Sigmoid colon (tissue), 7 donors: Measurements from ENCODE around the gene FAM114A1. TPM values are rescaled to one million over a fixed set of nuclear protein-coding genes. Genes with fewer than 3 reads are reported as not detected.

Source experiments
- DNase-seq: peaks from one replicate; pipeline ENCODE4 v3.0.0-alpha.2; 2019
- H3K27ac ChIP-seq, 4 donors: fragments of 200-600 bp; sonication (generic); one replicate each; pipeline ENCODE4 v1.5.1; 2016 to 2019; ENCODE audit warnings: mild to moderate bottlenecking in 1 of 4
- H3K27me3 ChIP-seq, 3 donors: fragments of 200-600 bp; sonication (generic); one replicate each; pipeline ENCODE4 v1.5.1; 2019; ENCODE audit warnings: mild to moderate bottlenecking in 1 of 3
- H3K36me3 ChIP-seq, 4 donors: fragments of 200-600 bp; sonication (generic); one replicate each; pipeline ENCODE4 v1.5.1; 2016 to 2019
- H3K4me1 ChIP-seq, 4 donors: fragments of 200-600 bp; sonication (generic); one replicate each; pipeline ENCODE4 v1.5.1; 2017 to 2019
- H3K4me3 ChIP-seq, 4 donors: fragments of 200-600 bp; sonication (generic); one replicate each; pipeline ENCODE4 v1.5.1; 2017 to 2019; ENCODE audit warnings: mild to moderate bottlenecking in 2 of 4, moderate library complexity in 1 of 4
- H3K9me3 ChIP-seq, 4 donors: fragments of 200-600 bp in 3 of 4; sonication (generic) in 3 of 4; one replicate each; pipeline versions ENCODE4 v1.5.1 to v1.6.1; 2013 to 2019
- CTCF ChIP-seq, 4 experiments: fragments of 450-650 bp in 3 of 4; fragments of 200-600 bp in 1 of 4; IDR thresholded peaks; one replicate each; pipeline ENCODE4 v1.5.1; 2016 to 2019; ENCODE audit warnings: antibody characterized with exemption in 4 of 4, mild to moderate bottlenecking in 3 of 4, moderate library complexity in 2 of 4
- EP300 ChIP-seq, 4 donors: sonication (generic); formaldehyde crosslinking; IDR thresholded peaks; one replicate each; pipeline ENCODE4 v1.6.1; 2017; ENCODE audit warnings: antibody characterized with exemption in 4 of 4
- POLR2A ChIP-seq, 2 donors: fragments of 450-650 bp; IDR thresholded peaks; one replicate each; pipeline ENCODE4 v1.6.1; 2016; ENCODE audit warnings: antibody characterized with exemption in 2 of 2, mild to moderate bottlenecking in 2 of 2, moderate library complexity in 2 of 2
- POLR2AphosphoS5 ChIP-seq, 4 donors: sonication (generic); formaldehyde crosslinking; IDR thresholded peaks; one replicate each; pipeline ENCODE4 v1.6.1; 2017; ENCODE audit warnings: antibody characterized with exemption in 4 of 4
- WGBS, 2 donors: extraction: QIAGEN DNeasy Blood & Tissue Kit; methylation state at CpG; one replicate each; pipeline ENCODE4 v1.1.7; 2013; 5-methylcytosine and 5-hydroxymethylcytosine counted together
- intact Hi-C: fragments of 100-400 bp; cut with DNase I; formaldehyde crosslinking; loops from one replicate; pipeline ENCODE4 v1.15.1; 2023
- polyA plus RNA-seq, 3 donors: library from polyadenylated mRNA; stranded (reverse); fragments of 200-250 nt; gene quantifications; one replicate each; pipeline ENCODE4 v1.2.3, GENCODE V29; 2013
- small RNA-seq, 3 donors: library from RNA; depleted of rRNA; stranded (forward); fragments of <200 nt; gene quantifications; one replicate each; pipeline ENCODE3, GENCODE V24; 2016
- total RNA-seq, 4 donors: library from RNA; depleted of rRNA; stranded (reverse); fragments of >200 nt; gene quantifications; one replicate each; pipeline ENCODE4 v1.1.0, GENCODE V29; 2016
- donor health status: healthy with polysubstance abuse.
- donor health status: Bipolar disorder and iron deficiency.
- donor health status: healthy.

Gene FAM114A1
- total and polyA plus RNA-seq, 7 donors = 24.7 to 189 (median 120) TPM

GRCh38 chr4:38990241-38990640 lies 122.6 kb downstream of the FAM114A1 start:
- intact Hi-C loops = no loop called here
- WGBS, 2 donors = 79 to 83% methylated on average over 5 of the region's 5 CpGs
- no peaks in the 10 kb centered on the region for H3K36me3 ChIP-seq
- no peak for DNase-seq
- H3K9me3 ChIP-seq = no peaks in the 10 kb centered on the region
- no peaks in the 10 kb centered on the region for H3K27me3 ChIP-seq
- no peak overlapping the region for H3K4me3 ChIP-seq
- H3K4me1 ChIP-seq = no peaks in the 10 kb centered on the region
- TF ChIP-seq EP300 (IDR thresholded peaks at IDR 0.05) (no peak), POLR2AphosphoS5 (IDR thresholded peaks at IDR 0.05) (no peak), POLR2A (IDR thresholded peaks at IDR 0.05) (no peak), CTCF (IDR thresholded peaks at IDR 0.05) (no peak)
- no peak overlapping the region for H3K27ac ChIP-seq

GRCh38 chr4:38993683-38994082 lies 126.1 kb downstream of the FAM114A1 start:
- Histone ChIP-seq H3K36me3 (no peaks in the 10 kb centered on the region), H3K27me3 (no peaks in the 10 kb centered on the region), H3K4me3 (no peak overlapping the region), H3K27ac (no peak overlapping the region), H3K9me3 (no peaks in the 10 kb centered on the region), H3K4me1 (no peaks in the 10 kb centered on the region)
- no peak for DNase-seq
- TF ChIP-seq POLR2AphosphoS5 (IDR thresholded peaks at IDR 0.05) = no peak
- intact Hi-C loops = no loop called here
- WGBS, 2 donors = 93% methylated on average over 3 of the region's 3 CpGs

- WGBS, 2 donors = 94 to 98% methylated on average over 4 of the region's 4 CpGs
These were observed 126.5 kb downstream of the FAM114A1 start for GRCh38 chr4:38994135-38994534.

More at GRCh38 chr4:38994135-38994534, 126.5 kb downstream of the FAM114A1 start:
- DNase-seq = no peak
- Histone ChIP-seq H3K4me1 (no peaks in the 10 kb centered on the region), H3K36me3 (no peaks in the 10 kb centered on the region), H3K27me3 (no peaks in the 10 kb centered on the region), H3K9me3 (no peaks in the 10 kb centered on the region), H3K4me3 (no peak overlapping the region), H3K27ac (no peak overlapping the region)
- intact Hi-C loops = no loop called here
- no peak for TF ChIP-seq CTCF (IDR thresholded peaks at IDR 0.05)

Small RNAs within 50 kb of the gene (small RNA-seq; reads per million reads assigned to genes)
- 36.8 to 65.4 (median 49.3) reads per million in 3 donors for gene MIR574

Other genes with a start within 250 kb of the FAM114A1 start
- 10 to 100 TPM; 29.2 to 43.5 (median 38.0) TPM for gene KLF3, start 203.6 kb upstream of the FAM114A1 start, total RNA-seq
- gene KLF3, start 203.6 kb upstream of the FAM114A1 start, polyA plus RNA-seq = 10 to 100 TPM; 38.6 to 64.0 (median 48.6) TPM
- under 1 TPM in 3 of 4 donors, not detected in 1; under 0.01 to 0.27 (median 0.16) TPM for gene TLR10, start 84.8 kb upstream of the FAM114A1 start, total RNA-seq
- 1 to 10 TPM in 1 of 3 donors, under 1 TPM in 1, not detected in 1; under 0.01 to 6.8 TPM for gene TLR10, start 84.8 kb upstream of the FAM114A1 start, polyA plus RNA-seq
- 10 to 100 TPM in 3 of 4 donors, 1 to 10 TPM in 1; 8.7 to 15.7 (median 13.0) TPM for gene TLR1, start 63.0 kb upstream of the FAM114A1 start, total RNA-seq
- 1 to 10 TPM; 1.8 to 6.5 (median 2.8) TPM for gene TLR1, start 63.0 kb upstream of the FAM114A1 start, polyA plus RNA-seq
- gene TLR6, start 11.0 kb upstream of the FAM114A1 start, total RNA-seq = 1 to 10 TPM; 1.5 to 4.1 (median 2.9) TPM
- gene TLR6, start 11.0 kb upstream of the FAM114A1 start, polyA plus RNA-seq = 1 to 10 TPM in 1 of 3 donors, under 1 TPM in 2; 0.60 to 3.2 (median 0.92) TPM
- gene TMEM156, start 164.6 kb downstream of the FAM114A1 start, total RNA-seq = under 1 TPM in 1 of 4 donors, not detected in 3; 0.66 TPM
- gene TMEM156, start 164.6 kb downstream of the FAM114A1 start, polyA plus RNA-seq = 1 to 10 TPM in 2 of 3 donors, not detected in 1; 6.5 to 9.1 TPM
- gene KLHL5, start 194.4 kb downstream of the FAM114A1 start, total RNA-seq = 100 to 1,000 TPM in 3 of 4 donors, 10 to 100 TPM in 1; 88.5 to 179 (median 161) TPM
- 10 to 100 TPM in 1 of 3 donors, 1 to 10 TPM in 2; 5.8 to 15.2 (median 6.6) TPM for gene KLHL5, start 194.4 kb downstream of the FAM114A1 start, polyA plus RNA-seq